Heart right ventricle (tissue), 16 donors: ENCODE results near the gene PKHD1. TPM values are rescaled to one million over a fixed set of nuclear protein-coding genes. Genes with fewer than 3 reads are reported as not detected.

Experiments used
- ATAC-seq, 8 donors: fragments of 200-7000 bp; cut with Tn5 transposase; one replicate each; pipeline ENCODE4 v1.9.1; 2020; ENCODE audit warnings: mild to moderate bottlenecking in 8 of 8, moderate library complexity in 8 of 8, moderate number of reproducible peaks in 1 of 8
- DNase-seq, 2 donors: peaks; one replicate each; pipeline ENCODE4 v3.0.0-alpha.2; 2020
- H3K27ac ChIP-seq, 10 donors: fragments of 200-600 bp; sonication (generic) in 2 of 10; one replicate each; pipeline versions ENCODE4 v1.5.0 to v1.8.0; 2020 to 2022; ENCODE audit warnings: mild to moderate bottlenecking in 3 of 10
- H3K27me3 ChIP-seq, 7 donors: fragments of 200-600 bp; one replicate each; pipeline ENCODE4 v1.8.0; 2021 to 2022; ENCODE audit warnings: mild to moderate bottlenecking in 2 of 7
- H3K36me3 ChIP-seq, 9 donors: fragments of 200-600 bp; sonication (generic) in 1 of 9; one replicate each; pipeline versions ENCODE4 v1.5.0 to v1.8.0; 2020 to 2022; ENCODE audit warnings: mild to moderate bottlenecking in 2 of 9
- H3K4me1 ChIP-seq, 9 donors: fragments of 200-600 bp; sonication (generic) in 1 of 9; one replicate each; pipeline versions ENCODE4 v1.5.0 to v1.8.0; 2020 to 2022; ENCODE audit warnings: mild to moderate bottlenecking in 4 of 9
- H3K4me3 ChIP-seq, 10 donors: fragments of 200-600 bp; sonication (generic) in 2 of 10; one replicate each; pipeline versions ENCODE4 v1.5.0 to v1.8.0; 2020 to 2022; ENCODE audit warnings: mild to moderate bottlenecking in 7 of 10, moderate library complexity in 2 of 10
- H3K9me3 ChIP-seq, 11 donors: fragments of 200-600 bp in 10 of 11; sonication (generic) in 2 of 11; one replicate each; pipeline versions ENCODE4 v1.5.0 to v1.8.0; 2013 to 2022; ENCODE audit warnings: mild to moderate bottlenecking in 2 of 11, control low read depth in 1 of 11, moderate library complexity in 1 of 11
- WGBS, 2 donors: extraction: QIAGEN DNeasy Blood & Tissue Kit; methylation state at CpG; one replicate each; pipeline ENCODE4 v1.1.7; 2013; ENCODE audit warnings: inconsistent platforms in 1 of 2; 5-methylcytosine and 5-hydroxymethylcytosine counted together
- intact Hi-C, 10 donors: fragments of 100-400 bp; cut with DNase I; formaldehyde crosslinking; loops; one replicate each; pipeline versions ENCODE4 v1.11.1 to v1.14.2; 2022
- polyA plus RNA-seq, 2 donors: library from polyadenylated mRNA; stranded (reverse); fragments of 200-250 nt; gene quantifications; one replicate each; pipeline ENCODE4 v1.2.3, GENCODE V29; 2013
- total RNA-seq, 10 donors: library from RNA; stranded (reverse); fragmentation: NEBNext Ultra II Directional in 3 of 10; extraction: Animal tissue kit (Norgen Biotek cat#: 25700) in 3 of 10; gene quantifications; one replicate each; pipeline versions ENCODE4 v1.2.1 to v1.2.4, GENCODE V29; 2021 to 2023
- TF ChIP-seq, protein P1 (sequence below), 9 donors: fragments of 200-600 bp; sonication (generic) in 2 of 9; IDR thresholded peaks; one replicate each; pipeline versions ENCODE4 v1.5.0 to v1.8.0; 2021 to 2022; ENCODE audit warnings: antibody characterized with exemption in 9 of 9, mild to moderate bottlenecking in 5 of 9, moderate library complexity in 1 of 9
- donor health status: Arrhythmogenic right ventricular cardiomyopathy.
- donor health status: ischemic (EF 13 %, LVEDD 7.1; RV severe dilation, severe dysfunction).
- donor health status: healthy with polysubstance abuse.
- donor health status: DM: no; HTN: yes; CAD: no.
- donor health status: DM: no; HTN: no; CAD: no.
- donor health status: ischemic (EF 25% LVEDD 6.9; RV normal size, moderate dysfunction).
- donor health status: ischemic (EF 25% LVEDD 5.7; RV mildly dilated, moderate dysfunction).
- donor health status: healthy.
- donor health status: DM: yes; HTN: yes; CAD: no.
- donor health status: Ischemic cardiomyopathy.
- donor health status: ischemic (EF 35%, LVEDD 5.7; RV mildly dilated, moderate dysfunction).
- donor health status: nonischemic (EF 11% LVEDD 7.7; RV severe dilation, severe dysfunction).
- donor health status: DM: yes; HTN: yes; CAD: no.
- donor health status: PGD.
- donor health status: ischemic (EF 29% LVEDD 5.4; RV normal size, mild dysfunction).
- donor health status: nonischemic (EF 23%, LVEDD 6.1; RV moderate dilation, normal function).

The PKHD1 gene
- total and polyA plus RNA-seq, 12 donors, result under 0.01 to 0.07 (median 0.02) TPM; not detected in 7

DNA sequence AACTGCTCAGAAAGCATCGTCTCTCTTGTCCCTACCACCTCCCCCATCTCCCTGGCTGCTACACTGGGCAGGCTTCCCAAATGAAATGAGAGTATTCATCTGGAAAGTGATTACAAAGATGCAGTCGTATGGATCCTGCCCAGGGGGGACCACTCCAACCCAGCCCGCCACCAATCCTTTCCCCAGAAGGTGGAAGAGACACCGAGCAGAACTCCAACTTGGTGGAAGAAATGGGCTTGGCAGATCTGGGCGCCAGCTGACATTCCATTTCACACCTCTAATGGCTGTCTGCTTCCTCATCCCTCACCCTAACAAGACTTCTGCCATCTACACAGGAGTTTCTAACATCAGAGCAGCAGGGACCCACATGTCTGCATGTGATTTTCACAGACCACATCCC lies 12.7 kb downstream of the PKHD1 start:
- ATAC-seq (no peak), DNase-seq (no peak)
- no peak overlapping the region for H3K4me3 ChIP-seq
- H3K4me1 ChIP-seq, result no peaks in the 10 kb centered on the region
- H3K27ac ChIP-seq, result no peak overlapping the region
- H3K36me3 ChIP-seq, result no peaks in the 10 kb centered on the region
- intact Hi-C loops, result no loop called here
- TF ChIP-seq, protein P1, sequence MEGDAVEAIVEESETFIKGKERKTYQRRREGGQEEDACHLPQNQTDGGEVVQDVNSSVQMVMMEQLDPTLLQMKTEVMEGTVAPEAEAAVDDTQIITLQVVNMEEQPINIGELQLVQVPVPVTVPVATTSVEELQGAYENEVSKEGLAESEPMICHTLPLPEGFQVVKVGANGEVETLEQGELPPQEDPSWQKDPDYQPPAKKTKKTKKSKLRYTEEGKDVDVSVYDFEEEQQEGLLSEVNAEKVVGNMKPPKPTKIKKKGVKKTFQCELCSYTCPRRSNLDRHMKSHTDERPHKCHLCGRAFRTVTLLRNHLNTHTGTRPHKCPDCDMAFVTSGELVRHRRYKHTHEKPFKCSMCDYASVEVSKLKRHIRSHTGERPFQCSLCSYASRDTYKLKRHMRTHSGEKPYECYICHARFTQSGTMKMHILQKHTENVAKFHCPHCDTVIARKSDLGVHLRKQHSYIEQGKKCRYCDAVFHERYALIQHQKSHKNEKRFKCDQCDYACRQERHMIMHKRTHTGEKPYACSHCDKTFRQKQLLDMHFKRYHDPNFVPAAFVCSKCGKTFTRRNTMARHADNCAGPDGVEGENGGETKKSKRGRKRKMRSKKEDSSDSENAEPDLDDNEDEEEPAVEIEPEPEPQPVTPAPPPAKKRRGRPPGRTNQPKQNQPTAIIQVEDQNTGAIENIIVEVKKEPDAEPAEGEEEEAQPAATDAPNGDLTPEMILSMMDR (IDR thresholded peaks at IDR 0.05), result no peak
- H3K27me3 ChIP-seq, result peaks cover 0 to 54% (median 0%) of the 10 kb centered on the region in 7 donors
- H3K9me3 ChIP-seq, result no peaks in the 10 kb centered on the region
- 67 to 68% methylated on average over 5 of the region's 5 CpGs for WGBS, 2 donors

DNA sequence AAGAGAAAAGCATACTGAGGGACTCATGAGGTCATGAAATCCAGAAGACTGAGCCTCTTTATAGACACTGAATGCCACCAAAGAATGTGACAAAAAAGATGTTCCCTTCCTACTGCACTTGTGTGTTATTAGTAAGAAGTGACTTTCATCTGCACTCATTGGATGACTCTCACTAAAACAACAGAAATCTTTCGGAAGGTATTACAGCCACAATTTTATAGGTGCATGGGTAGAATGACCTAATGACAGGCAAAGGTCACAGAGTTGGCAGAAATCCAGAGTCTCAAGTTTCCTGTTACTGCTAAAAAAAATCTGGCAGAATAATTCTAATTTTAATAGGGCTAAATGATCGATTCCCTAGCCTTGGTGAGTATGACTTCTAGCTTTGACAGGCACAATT lies 13.3 kb downstream of the PKHD1 start:
- DNase-seq (no peak), ATAC-seq (no peak)
- Histone ChIP-seq H3K4me1 (no peaks in the 10 kb centered on the region), H3K36me3 (no peaks in the 10 kb centered on the region), H3K9me3 (no peaks in the 10 kb centered on the region), H3K27me3 (peaks cover 0 to 50% (median 0%) of the 10 kb centered on the region in 7 donors), H3K4me3 (no peak overlapping the region), H3K27ac (no peak overlapping the region)
- intact Hi-C loops, result no loop called here
- 62 to 68% methylated on average over 2 of the region's 2 CpGs for WGBS, 2 donors
- TF ChIP-seq, protein P1 (IDR thresholded peaks at IDR 0.05), result no peak

- peaks cover 0 to 9% (median 4%) of the 10 kb centered on the region in 9 donors for H3K4me1 ChIP-seq
- intact Hi-C loops, result no loop called here
- no peak for ATAC-seq
- TF ChIP-seq, protein P1 (IDR thresholded peaks at IDR 0.05), result no peak
- no peak for DNase-seq
- H3K27me3 ChIP-seq, result peaks cover 0 to 6% (median 0%) of the 10 kb centered on the region in 7 donors
- no peak overlapping the region for H3K27ac ChIP-seq
- no peaks in the 10 kb centered on the region for H3K9me3 ChIP-seq
- H3K36me3 ChIP-seq, result no peaks in the 10 kb centered on the region
- no peak overlapping the region for H3K4me3 ChIP-seq
Observed at GRCh38 chr6:52065621-52066020, 21.8 kb downstream of the PKHD1 start.

GRCh38 chr6:52063584-52064344 lies 23.6 kb downstream of the PKHD1 start:
- Histone ChIP-seq H3K4me1 (peaks cover 0 to 9% (median 4%) of the 10 kb centered on the region in 9 donors), H3K4me3 (no peak overlapping the region), H3K9me3 (no peaks in the 10 kb centered on the region), H3K27me3 (peaks cover 0 to 10% (median 0%) of the 10 kb centered on the region in 7 donors), H3K27ac (no peak overlapping the region), H3K36me3 (no peaks in the 10 kb centered on the region)
- TF ChIP-seq, protein P1 (IDR thresholded peaks at IDR 0.05), result peak in 7 of 9 donors; percentile 18 to 53 (median 39)
- WGBS, 2 donors, result 10 to 20% methylated on average over 5 of the region's 5 CpGs
- ATAC-seq (peak in 2 of 8 donors; percentile 56 to 66), DNase-seq (peak in 1 of 2 donors; percentile 6)
- intact Hi-C loops, result no loop called here
